H1 (cell line): ENCODE measurements around the gene RDH11. TPM values are rescaled to one million over a fixed set of nuclear protein-coding genes. Genes with fewer than 3 reads are reported as not detected.

Source experiments
- EGR1 ChIP-seq: IDR thresholded peaks from 2 replicates; pipeline ENCODE4 v1.6.1; 2011; ENCODE audit warnings: low read depth, low read length, borderline replicate concordance
- polyA plus RNA-seq, 7 experiments: library from polyadenylated mRNA; depleted of rRNA in 3 of 7; stranded (reverse) in 5 of 7; unstranded in 2 of 7; fragments of >200 nt in 5 of 7; fragments of 200-250 nt in 2 of 7; gene quantifications; 1 replicate in 5 of 7; 2 replicates in 1 of 7; 4 replicates in 1 of 7; pipeline versions ENCODE4 v1.2.1 to v1.2.3, GENCODE V29; 2011 to 2013; ENCODE audit warnings: missing spikeins in 2 of 7, mixed read lengths in 2 of 7
- total RNA-seq: library from RNA; stranded (reverse); fragmentation: NEBNext Ultra II Directional; extraction: Animal tissue kit (Norgen Biotek cat#: 25700); gene quantifications from 2 replicates; pipeline ENCODE4 v1.2.1, GENCODE V29; 2021
- TF ChIP-seq, protein P1 (sequence below): fragments of 300-600 bp; sonication (generic); IDR thresholded peaks from 2 replicates; pipeline ENCODE4 v1.7.1; 2012; ENCODE audit warnings: low read length, moderate library complexity, mild to moderate bottlenecking, inconsistent platforms; ENCODE audit not compliant: insufficient replicate concordance

Gene RDH11
- total and polyA plus RNA-seq, 2 of the 8 experiments (the other 6 are each of a cell fraction or from before 2014, with no cell fraction given): 104 to 117 TPM

GRCh38 chr14:67733616-67734015 is 38.1 kb upstream of the RDH11 start (continued):
- TF ChIP-seq, protein P1, sequence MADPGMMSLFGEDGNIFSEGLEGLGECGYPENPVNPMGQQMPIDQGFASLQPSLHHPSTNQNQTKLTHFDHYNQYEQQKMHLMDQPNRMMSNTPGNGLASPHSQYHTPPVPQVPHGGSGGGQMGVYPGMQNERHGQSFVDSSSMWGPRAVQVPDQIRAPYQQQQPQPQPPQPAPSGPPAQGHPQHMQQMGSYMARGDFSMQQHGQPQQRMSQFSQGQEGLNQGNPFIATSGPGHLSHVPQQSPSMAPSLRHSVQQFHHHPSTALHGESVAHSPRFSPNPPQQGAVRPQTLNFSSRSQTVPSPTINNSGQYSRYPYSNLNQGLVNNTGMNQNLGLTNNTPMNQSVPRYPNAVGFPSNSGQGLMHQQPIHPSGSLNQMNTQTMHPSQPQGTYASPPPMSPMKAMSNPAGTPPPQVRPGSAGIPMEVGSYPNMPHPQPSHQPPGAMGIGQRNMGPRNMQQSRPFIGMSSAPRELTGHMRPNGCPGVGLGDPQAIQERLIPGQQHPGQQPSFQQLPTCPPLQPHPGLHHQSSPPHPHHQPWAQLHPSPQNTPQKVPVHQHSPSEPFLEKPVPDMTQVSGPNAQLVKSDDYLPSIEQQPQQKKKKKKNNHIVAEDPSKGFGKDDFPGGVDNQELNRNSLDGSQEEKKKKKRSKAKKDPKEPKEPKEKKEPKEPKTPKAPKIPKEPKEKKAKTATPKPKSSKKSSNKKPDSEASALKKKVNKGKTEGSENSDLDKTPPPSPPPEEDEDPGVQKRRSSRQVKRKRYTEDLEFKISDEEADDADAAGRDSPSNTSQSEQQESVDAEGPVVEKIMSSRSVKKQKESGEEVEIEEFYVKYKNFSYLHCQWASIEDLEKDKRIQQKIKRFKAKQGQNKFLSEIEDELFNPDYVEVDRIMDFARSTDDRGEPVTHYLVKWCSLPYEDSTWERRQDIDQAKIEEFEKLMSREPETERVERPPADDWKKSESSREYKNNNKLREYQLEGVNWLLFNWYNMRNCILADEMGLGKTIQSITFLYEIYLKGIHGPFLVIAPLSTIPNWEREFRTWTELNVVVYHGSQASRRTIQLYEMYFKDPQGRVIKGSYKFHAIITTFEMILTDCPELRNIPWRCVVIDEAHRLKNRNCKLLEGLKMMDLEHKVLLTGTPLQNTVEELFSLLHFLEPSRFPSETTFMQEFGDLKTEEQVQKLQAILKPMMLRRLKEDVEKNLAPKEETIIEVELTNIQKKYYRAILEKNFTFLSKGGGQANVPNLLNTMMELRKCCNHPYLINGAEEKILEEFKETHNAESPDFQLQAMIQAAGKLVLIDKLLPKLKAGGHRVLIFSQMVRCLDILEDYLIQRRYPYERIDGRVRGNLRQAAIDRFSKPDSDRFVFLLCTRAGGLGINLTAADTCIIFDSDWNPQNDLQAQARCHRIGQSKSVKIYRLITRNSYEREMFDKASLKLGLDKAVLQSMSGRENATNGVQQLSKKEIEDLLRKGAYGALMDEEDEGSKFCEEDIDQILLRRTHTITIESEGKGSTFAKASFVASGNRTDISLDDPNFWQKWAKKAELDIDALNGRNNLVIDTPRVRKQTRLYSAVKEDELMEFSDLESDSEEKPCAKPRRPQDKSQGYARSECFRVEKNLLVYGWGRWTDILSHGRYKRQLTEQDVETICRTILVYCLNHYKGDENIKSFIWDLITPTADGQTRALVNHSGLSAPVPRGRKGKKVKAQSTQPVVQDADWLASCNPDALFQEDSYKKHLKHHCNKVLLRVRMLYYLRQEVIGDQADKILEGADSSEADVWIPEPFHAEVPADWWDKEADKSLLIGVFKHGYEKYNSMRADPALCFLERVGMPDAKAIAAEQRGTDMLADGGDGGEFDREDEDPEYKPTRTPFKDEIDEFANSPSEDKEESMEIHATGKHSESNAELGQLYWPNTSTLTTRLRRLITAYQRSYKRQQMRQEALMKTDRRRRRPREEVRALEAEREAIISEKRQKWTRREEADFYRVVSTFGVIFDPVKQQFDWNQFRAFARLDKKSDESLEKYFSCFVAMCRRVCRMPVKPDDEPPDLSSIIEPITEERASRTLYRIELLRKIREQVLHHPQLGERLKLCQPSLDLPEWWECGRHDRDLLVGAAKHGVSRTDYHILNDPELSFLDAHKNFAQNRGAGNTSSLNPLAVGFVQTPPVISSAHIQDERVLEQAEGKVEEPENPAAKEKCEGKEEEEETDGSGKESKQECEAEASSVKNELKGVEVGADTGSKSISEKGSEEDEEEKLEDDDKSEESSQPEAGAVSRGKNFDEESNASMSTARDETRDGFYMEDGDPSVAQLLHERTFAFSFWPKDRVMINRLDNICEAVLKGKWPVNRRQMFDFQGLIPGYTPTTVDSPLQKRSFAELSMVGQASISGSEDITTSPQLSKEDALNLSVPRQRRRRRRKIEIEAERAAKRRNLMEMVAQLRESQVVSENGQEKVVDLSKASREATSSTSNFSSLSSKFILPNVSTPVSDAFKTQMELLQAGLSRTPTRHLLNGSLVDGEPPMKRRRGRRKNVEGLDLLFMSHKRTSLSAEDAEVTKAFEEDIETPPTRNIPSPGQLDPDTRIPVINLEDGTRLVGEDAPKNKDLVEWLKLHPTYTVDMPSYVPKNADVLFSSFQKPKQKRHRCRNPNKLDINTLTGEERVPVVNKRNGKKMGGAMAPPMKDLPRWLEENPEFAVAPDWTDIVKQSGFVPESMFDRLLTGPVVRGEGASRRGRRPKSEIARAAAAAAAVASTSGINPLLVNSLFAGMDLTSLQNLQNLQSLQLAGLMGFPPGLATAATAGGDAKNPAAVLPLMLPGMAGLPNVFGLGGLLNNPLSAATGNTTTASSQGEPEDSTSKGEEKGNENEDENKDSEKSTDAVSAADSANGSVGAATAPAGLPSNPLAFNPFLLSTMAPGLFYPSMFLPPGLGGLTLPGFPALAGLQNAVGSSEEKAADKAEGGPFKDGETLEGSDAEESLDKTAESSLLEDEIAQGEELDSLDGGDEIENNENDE: no peak
- TF ChIP-seq EGR1: no peak
